ENCODE results near the gene RFPL1.

RFPL1 gene

DNA sequence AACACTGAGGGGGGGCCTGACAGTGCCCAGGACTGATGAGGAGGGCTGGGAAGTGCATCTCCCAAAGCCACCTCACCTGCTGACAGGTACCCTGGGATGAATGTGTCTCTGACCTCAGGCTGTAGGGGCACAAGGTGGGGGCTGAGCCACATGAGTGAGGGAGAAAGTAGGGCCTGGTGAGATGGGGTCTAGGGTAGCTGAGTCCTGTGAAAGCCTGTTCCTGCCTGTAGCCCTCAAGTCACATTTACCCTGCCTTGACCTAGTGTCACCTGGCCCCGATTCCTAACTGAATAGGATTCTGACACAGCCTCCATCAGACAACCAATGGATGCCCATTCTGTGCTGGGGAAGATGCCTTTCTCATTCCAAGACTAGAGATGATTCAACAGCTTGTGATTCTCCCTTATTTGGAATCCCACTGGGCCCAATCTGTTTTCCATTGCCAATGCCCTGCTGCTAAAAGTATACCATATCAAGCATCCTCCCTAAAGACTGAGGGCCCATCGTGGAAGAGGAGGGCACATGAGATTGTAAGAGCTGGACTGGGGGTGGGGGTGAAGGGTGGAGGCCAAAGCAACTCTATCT, 11.1 kb upstream of the RFPL1 start:
- TF ChIP-seq, protein P1, sequence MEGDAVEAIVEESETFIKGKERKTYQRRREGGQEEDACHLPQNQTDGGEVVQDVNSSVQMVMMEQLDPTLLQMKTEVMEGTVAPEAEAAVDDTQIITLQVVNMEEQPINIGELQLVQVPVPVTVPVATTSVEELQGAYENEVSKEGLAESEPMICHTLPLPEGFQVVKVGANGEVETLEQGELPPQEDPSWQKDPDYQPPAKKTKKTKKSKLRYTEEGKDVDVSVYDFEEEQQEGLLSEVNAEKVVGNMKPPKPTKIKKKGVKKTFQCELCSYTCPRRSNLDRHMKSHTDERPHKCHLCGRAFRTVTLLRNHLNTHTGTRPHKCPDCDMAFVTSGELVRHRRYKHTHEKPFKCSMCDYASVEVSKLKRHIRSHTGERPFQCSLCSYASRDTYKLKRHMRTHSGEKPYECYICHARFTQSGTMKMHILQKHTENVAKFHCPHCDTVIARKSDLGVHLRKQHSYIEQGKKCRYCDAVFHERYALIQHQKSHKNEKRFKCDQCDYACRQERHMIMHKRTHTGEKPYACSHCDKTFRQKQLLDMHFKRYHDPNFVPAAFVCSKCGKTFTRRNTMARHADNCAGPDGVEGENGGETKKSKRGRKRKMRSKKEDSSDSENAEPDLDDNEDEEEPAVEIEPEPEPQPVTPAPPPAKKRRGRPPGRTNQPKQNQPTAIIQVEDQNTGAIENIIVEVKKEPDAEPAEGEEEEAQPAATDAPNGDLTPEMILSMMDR (IDR thresholded peaks at IDR 0.05; ENCODE audit: control insufficient read depth, insufficient read depth, low read depth, low read length, missing control alignments), result no peak
- no peak overlapping the region for H3K4me3 ChIP-seq (ENCODE audit: control insufficient read depth, low read depth, low read length)
- no peak for DNase-seq (ENCODE audit: low read depth)

DNA sequence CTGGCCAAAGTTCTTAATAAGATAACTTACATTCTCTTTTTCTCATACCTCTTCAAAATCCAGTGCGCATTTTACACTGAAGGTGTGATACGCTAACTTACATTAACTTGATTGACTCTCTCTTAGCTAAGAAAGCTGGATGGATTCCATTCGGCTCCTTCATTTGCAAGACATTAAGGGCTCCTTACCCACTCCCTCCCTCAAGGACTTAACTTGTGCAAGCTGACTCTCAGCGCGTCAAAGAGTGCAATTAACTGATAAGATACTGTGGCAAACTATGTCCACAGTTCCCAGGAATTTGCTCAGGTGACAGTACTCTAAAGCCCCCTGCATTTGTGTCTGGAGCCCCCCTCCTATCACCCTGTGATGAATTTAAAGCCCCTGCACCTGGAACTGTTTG, 6.4 kb upstream of the RFPL1 start:
- H3K4me3 ChIP-seq (ENCODE audit: control insufficient read depth, low read depth, low read length), result no peak overlapping the region
- TF ChIP-seq, protein P1 (IDR thresholded peaks at IDR 0.05; ENCODE audit: control insufficient read depth, insufficient read depth, low read depth, low read length, missing control alignments), result no peak

DNA sequence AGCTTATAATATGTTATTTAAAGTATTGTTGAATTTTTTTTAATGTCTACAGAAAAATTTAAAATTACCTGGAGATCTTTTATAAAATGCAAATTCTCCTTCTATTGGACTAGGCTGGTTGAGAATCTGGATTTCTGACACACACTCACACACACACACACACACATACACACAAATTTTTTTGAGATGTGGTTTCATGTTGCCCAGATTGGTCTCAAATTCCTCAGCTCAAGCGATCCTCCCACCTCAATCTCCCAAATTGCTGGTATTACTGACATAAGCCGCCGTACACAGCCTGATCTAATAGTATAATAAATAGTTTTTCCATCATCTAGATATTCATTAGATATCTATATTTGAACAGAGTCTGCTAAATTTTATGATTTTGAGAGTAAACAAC, 4.5 kb upstream of the RFPL1 start:
- H3K4me3 ChIP-seq (ENCODE audit: control insufficient read depth, low read depth, low read length), result no peak overlapping the region
- TF ChIP-seq, protein P1 (IDR thresholded peaks at IDR 0.05; ENCODE audit: control insufficient read depth, insufficient read depth, low read depth, low read length, missing control alignments), result no peak
- no peak for DNase-seq (ENCODE audit: low read depth)

More for the DNA sequence above, 6.4 kb upstream of the RFPL1 start:
- no peak for DNase-seq (ENCODE audit: low read depth)

DNA sequence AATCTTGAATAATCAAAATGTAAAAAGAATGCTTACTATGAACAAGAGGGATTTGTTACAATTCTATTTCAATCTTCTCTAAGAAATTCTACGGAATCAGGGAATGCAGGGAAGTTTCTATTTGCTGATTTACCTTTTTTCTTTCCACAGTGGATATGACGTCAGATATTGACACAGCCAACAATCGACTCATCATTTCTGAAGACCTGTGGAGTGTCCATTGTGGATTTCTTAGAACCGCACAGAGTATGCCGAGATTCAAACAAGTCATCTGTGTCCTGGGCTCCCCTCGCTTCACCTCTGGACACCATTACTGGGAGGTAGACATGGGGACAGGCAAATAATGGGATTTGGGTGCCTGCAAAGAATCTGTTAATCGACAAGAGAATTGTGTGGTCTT, 4.1 kb upstream of the RFPL1 start:
- no peak overlapping the region for H3K4me3 ChIP-seq (ENCODE audit: control insufficient read depth, low read depth, low read length)
- TF ChIP-seq, protein P1 (IDR thresholded peaks at IDR 0.05; ENCODE audit: control insufficient read depth, insufficient read depth, low read depth, low read length, missing control alignments), result no peak
- no peak for DNase-seq (ENCODE audit: low read depth)

DNA sequence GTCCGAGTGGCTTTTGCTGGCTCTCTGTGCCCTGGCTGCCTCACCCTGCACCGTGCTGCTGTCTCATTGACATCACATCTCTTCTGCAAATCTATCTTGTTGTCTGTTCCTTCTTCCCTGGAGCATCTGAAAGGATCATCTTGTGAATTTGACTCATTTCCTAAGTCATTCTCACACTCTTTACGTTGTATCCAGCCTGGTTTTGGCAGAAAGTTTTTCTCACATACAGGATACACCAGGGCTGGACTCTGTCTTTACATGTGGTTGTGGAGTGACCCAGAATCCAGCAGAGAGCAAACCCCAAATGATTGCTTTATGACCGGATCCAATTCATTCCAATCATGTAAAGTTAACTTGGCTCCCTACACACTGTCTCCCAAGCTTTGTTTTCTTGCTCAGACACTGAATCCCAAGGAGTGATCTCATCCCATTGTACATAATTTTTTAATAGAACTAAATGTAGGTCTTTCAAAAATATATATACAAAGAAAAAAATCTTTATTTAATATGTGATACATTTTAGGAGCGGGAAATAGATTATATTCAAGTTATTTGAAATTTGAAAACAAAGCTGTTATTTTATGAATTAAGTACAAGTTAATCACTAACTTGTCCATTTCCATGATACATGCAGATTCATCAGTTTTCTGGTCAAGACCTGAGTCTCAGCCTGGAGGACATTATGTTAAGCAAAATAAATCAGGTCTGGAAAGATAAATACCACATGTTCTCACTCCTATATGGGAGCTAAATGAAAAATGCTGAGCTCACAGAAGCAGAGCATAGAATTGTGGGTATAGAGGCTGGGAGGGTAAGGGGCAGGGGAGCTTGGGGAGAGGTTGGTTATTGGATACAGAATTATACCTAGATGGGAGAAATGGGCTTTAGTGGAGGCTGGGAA, 2.9 kb upstream of the RFPL1 start:
- TF ChIP-seq, protein P1 (IDR thresholded peaks at IDR 0.05; ENCODE audit: control insufficient read depth, insufficient read depth, low read depth, low read length, missing control alignments), result no peak
- no peak for DNase-seq (ENCODE audit: low read depth)

DNA sequence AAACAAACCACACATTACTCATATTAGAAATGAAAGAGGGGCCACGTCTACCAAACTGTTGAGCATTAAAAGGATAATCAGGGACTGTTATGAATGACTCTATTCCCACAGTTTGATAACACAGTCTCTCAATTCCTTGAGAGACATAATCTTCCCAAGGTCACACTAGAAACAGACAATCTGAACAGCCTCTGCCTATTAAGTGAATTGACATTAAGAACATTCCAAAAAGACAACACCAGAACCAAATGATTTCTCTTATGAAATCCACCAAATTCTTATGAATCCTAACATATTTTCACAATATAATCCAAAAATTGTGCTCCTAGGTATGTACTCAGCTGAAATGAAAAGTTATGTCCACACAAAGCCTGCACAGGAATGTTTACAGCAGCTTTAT, 4.6 kb downstream of the RFPL1 start:
- H3K4me3 ChIP-seq (ENCODE audit: control insufficient read depth, low read depth, low read length), result no peak overlapping the region
- DNase-seq (ENCODE audit: low read depth), result no peak
- TF ChIP-seq, protein P1 (IDR thresholded peaks at IDR 0.05; ENCODE audit: control insufficient read depth, insufficient read depth, low read depth, low read length, missing control alignments), result no peak

More for the DNA sequence above, 2.9 kb upstream of the RFPL1 start:
- H3K4me3 ChIP-seq (ENCODE audit: control insufficient read depth, low read depth, low read length), result no peak overlapping the region
